Epithelial cell of prostate (primary cell): ENCODE measurements around the gene POLR2A.

ENCODE experiments used
- DNase-seq: peaks from one replicate; pipeline ENCODE4 v3.0.0-alpha.2; 2011; ENCODE audit warnings: low read depth, low spot score
- H3K27ac ChIP-seq: fragments of 450-650 bp; 2 replicates; pipeline ENCODE4 v1.5.1; 2017; ENCODE audit warnings: mild to moderate bottlenecking

Gene POLR2A

DNA sequence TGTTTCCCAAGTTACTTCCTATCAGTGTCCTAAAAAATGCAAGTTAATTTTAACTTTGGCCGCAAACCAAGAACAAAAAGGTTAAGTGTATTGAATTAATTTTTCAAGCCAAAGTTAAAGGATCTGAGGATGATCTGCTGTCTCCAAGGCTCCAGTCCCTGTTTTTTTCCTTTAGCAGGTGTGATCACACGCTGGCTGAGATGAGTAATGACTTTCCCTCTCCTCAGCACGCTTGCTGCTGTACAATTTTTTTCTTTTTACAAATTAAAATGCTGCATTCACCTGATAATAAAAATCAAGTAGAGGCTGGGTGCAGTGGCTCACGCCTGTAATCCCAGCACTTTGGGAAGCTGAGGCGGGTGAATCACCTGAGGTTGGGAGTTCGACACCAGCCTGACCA, 60.7 kb downstream of the POLR2A start:
- H3K27ac ChIP-seq, result no peak overlapping the region
- no peak for DNase-seq

DNA sequence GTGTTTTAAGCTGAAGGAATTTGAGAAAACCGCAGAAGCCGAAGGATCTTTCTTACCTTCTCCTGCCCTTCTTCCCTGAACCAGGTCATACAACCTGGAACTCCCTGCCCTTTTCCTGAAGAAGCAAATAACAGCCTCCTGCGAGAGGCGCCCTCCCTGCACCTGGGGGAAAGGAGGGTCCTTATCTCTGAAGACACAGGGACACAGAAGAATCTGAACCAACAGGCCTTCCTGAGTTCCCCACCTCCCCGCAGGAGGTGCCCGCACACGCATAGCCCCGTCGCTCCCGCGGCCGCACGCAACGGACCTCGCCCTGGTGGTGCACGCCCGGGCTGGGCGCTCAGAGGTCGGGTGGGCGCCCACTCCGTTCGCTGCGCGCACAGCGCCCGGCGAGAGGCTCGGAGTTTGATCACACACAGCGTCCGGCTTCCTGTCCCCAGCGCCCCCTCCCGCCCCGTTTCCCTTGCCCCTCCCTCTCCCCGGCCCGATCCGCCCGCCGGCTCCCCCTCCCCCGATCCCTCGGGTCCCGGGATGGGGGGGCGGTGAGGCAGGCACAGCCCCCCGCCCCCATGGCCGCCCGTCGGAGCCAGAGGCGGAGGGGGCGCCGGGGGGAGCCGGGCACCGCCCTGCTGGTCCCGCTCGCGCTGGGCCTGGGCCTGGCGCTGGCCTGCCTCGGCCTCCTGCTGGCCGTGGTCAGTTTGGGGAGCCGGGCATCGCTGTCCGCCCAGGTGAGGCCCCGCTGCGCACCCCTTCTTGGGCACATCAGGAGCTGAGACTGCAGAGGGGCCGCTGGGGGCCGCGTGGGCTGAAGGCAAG, 64.6 kb downstream of the POLR2A start, which contains the start of gene TNFSF12:
TSS of gene TNFSF12 (plus strand) at position 474 of the 816 bp plus-strand sequence. CDS start at position 570, 96 bp downstream.
- no peak within 1 kb of the TSS for H3K27ac ChIP-seq
- no peak for DNase-seq
